Measurements from ENCODE around the gene KXD1. TPM values are rescaled to one million over a fixed set of nuclear protein-coding genes. Genes with fewer than 3 reads are reported as not detected.
"Not testable (repeated sequence)": the region's sequence is repeated elsewhere in the genome, so short reads cannot be mapped to it uniquely, and the experiment has no call there.

KXD1 gene
- polyA plus RNA-seq, 2 of the 4 experiments (the other 2 are of a cell fraction) = 62.8 to 83.9 TPM

DNA sequence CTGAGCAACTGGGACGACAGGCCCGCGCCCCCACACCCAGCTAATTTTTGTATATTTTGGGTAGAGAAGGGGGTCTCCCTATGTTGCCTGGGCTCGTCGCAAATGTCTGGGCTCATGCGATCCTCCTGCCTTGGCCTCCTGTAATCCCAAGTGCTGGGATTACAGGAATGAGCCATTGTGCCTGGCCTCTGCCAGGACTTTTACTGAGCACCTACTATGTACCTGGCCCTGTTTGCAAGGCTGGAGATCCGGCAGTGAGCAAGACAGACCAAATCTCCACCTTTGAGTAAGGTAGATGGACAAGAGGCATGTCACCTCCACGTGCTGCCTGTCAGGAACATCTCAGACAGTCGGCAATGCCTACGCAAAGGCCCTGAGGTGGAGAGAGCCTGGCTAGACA lies 21.2 kb upstream of the KXD1 start:
- no peaks in the 10 kb centered on the region for H3K9me3 ChIP-seq
- TF ChIP-seq ZC3H11A (IDR thresholded peaks at IDR 0.05) (no peak), CBX2 (IDR thresholded peaks at IDR 0.05; ENCODE audit: borderline replicate concordance, low read depth) (no peak), TP53 (CRISPR knock-in tag; IDR thresholded peaks at IDR 0.05) (no peak), RNF2 (IDR thresholded peaks at IDR 0.05; ENCODE audit: borderline replicate concordance, low read depth) (no peak)
- ChIA-PET CTCF (no interaction called here), POLR2A (no interaction called here)
- FAIRE-seq (no peak), DNase-seq (ENCODE audit: low read depth in 1 of 2, low spot score in 1 of 2) (no peak), ATAC-seq (no peak)
- no peak overlapping the region for H3K27ac ChIP-seq
- no peaks in the 10 kb centered on the region for H3K4me1 ChIP-seq
- WGBS (ENCODE audit: missing lambda C conversion rate) = 93% methylated on average over 6 of the region's 10 CpGs
- no peak overlapping the region for H3K4me2 ChIP-seq
- H3K4me3 ChIP-seq = no peak overlapping the region

DNA sequence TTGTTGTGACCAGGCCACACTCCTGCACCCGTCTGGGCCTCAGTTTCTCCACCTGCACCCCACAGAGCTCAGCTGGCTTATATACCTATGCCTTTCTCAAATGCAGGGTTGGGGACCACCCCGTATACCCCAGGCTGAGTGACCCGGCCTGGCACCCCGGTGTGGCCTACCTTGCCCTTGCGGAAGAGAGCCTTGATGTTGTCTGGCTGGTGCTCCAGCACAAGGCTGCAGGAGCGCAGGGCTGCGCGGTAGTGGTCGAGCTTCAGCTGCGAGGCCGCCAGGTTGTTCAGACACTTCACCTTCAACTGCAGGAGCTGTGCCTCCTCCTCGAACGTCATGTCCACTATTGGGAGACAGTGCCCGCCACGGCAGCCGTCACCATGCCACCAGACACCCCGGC lies 20.2 kb upstream of the KXD1 start:
- FAIRE-seq (no peak), ATAC-seq (no peak), DNase-seq (ENCODE audit: low read depth in 1 of 2, low spot score in 1 of 2) (no peak)
- WGBS (ENCODE audit: missing lambda C conversion rate) = 97% methylated on average over 10 of the region's 17 CpGs
- TF ChIP-seq, protein P1, sequence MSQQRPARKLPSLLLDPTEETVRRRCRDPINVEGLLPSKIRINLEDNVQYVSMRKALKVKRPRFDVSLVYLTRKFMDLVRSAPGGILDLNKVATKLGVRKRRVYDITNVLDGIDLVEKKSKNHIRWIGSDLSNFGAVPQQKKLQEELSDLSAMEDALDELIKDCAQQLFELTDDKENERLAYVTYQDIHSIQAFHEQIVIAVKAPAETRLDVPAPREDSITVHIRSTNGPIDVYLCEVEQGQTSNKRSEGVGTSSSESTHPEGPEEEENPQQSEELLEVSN (IDR thresholded peaks at IDR 0.05; ENCODE audit: borderline replicate concordance, low read depth) = no peak
- no peak for TF ChIP-seq HOXA7 (CRISPR knock-in tag; IDR thresholded peaks at IDR 0.05)
- TF ChIP-seq REST (IDR thresholded peaks at IDR 0.05) = no peak
- TF ChIP-seq ZNF302 (CRISPR knock-in tag; IDR thresholded peaks at IDR 0.05) = no peak
- Histone ChIP-seq H3K4me2 (no peak overlapping the region), H3K9me3 (no peaks in the 10 kb centered on the region), H3K4me3 (no peak overlapping the region), H3K27ac (no peak overlapping the region), H3K4me1 (0 out of 3 replicates have a peak, but pooled peaks cover 5% of the 10 kb centered on the region)
- POLR2A ChIA-PET = no interaction called here
- CTCF ChIA-PET = interaction anchor here (0.5 to 1.1 kb wide), 2 partner anchors 68 to 920 kb away, joined by 3 to 4 read pairs; no protein-coding TSS in a partner anchor

DNA sequence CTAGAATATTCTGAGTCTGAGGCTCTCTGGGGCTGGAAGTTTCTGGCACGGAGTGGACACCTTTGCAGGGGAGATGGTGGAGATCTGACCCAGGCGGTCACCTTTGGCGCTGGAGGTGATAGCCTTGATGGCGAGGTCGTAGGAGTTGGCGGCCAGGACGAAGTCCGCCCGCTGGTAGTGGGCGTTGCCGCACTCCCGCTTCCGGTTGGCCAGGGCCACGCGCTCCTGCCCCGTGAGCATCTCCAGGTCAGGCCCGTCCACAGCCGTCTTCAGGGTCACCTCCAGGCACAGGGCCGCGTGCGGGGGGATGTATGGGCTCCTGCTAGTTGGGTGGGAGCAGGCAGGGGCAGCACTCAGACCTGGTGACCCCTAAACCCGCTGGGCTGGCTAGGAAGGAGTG lies 19.6 kb upstream of the KXD1 start:
- no peak overlapping the region for H3K4me3 ChIP-seq
- ATAC-seq = no peak
- CTCF ChIA-PET = interaction anchor here (1.1 kb wide), 1 partner anchor 68 kb away, joined by 3 read pairs; no protein-coding TSS in a partner anchor
- POLR2A ChIA-PET = interaction anchor here (1.0 kb wide), 1 partner anchor 12 kb away, joined by 5 read pairs; no protein-coding TSS in a partner anchor
- DNase-seq (ENCODE audit: low read depth in 1 of 2, low spot score in 1 of 2) = no peak
- TF ChIP-seq PHF8 (IDR thresholded peaks at IDR 0.05; ENCODE audit: borderline replicate concordance, low read depth) (no peak), BCL3 (IDR thresholded peaks at IDR 0.05) (no peak), MYC (IDR thresholded peaks at IDR 0.05; ENCODE audit: borderline replicate concordance, low read length) (no peak)
- FAIRE-seq = no peak
- H3K27ac ChIP-seq = no peak overlapping the region
- no peaks in the 10 kb centered on the region for H3K9me3 ChIP-seq
- 0 out of 3 replicates have a peak, but pooled peaks cover 5% of the 10 kb centered on the region for H3K4me1 ChIP-seq
- H3K4me2 ChIP-seq = no peak overlapping the region
- 94% methylated on average over 15 of the region's 22 CpGs for WGBS (ENCODE audit: missing lambda C conversion rate)

GRCh38 chr19:18539372-18539771 lies 18.3 kb upstream of the KXD1 start:
- no peak for DNase-seq (ENCODE audit: low read depth in 1 of 2, low spot score in 1 of 2)
- H3K4me3 ChIP-seq = no peak overlapping the region
- H3K27ac ChIP-seq = no peak overlapping the region
- H3K9me3 ChIP-seq = no peaks in the 10 kb centered on the region
- TF ChIP-seq KDM5A (IDR thresholded peaks at IDR 0.05) (no peak), GATA3 (IDR thresholded peaks at IDR 0.05; ENCODE audit: borderline replicate concordance) (no peak)
- POLR2A ChIA-PET = no interaction called here
- no peak overlapping the region for H3K4me2 ChIP-seq
- peaks cover 11% of the 10 kb centered on the region; the same call in 1 of the 3 replicates for H3K4me1 ChIP-seq
- FAIRE-seq = no peak
- no peak for ATAC-seq
- no CpG with 5 or more reads among the region's 19 CpGs for WGBS (ENCODE audit: missing lambda C conversion rate)
- CTCF ChIA-PET = no interaction called here

- H3K4me2 ChIP-seq; DNase-seq (ENCODE audit: low read depth in 1 of 2, low spot score in 1 of 2); H3K27ac ChIP-seq; POLR2A ChIA-PET; CTCF ChIA-PET; FAIRE-seq; ATAC-seq; H3K4me3 ChIP-seq; H3K9me3 ChIP-seq: not testable (repeated sequence)
- peaks cover 11% of the 10 kb centered on the region; the same call in 1 of the 3 replicates for H3K4me1 ChIP-seq
- WGBS (ENCODE audit: missing lambda C conversion rate) = 100% methylated on average over 1 of the region's 1 CpG
Measured at GRCh38 chr19:18540200-18540599, 17.5 kb upstream of the KXD1 start.
